Activated CD4-positive, alpha-beta memory T cell treated with anti-CD3 and anti-CD28 coated beads for 36 hours (primary cell): ENCODE results near the gene SLC25A6. TPM values are rescaled to one million over a fixed set of nuclear protein-coding genes. Genes with fewer than 3 reads are reported as not detected.
"Not testable (repeated sequence)": the region's sequence is repeated elsewhere in the genome, so short reads cannot be mapped to it uniquely, and the experiment has no call there.

ENCODE experiments used
- CTCF ChIA-PET: fragments of 350-600 bp; sonication (Branson Sonifier 250); formaldehyde crosslinking; loops from one replicate; lab custom pipeline; 2021; ENCODE audit warnings: antibody characterized with exemption, inconsistent platforms; lab: Charles Lee
- POLR2A ChIA-PET: fragments of 350-600 bp; sonication (Branson Sonifier 250); formaldehyde crosslinking; loops from one replicate; lab custom pipeline; 2021; ENCODE audit warnings: antibody characterized with exemption; lab: Charles Lee
- DNase-seq: peaks from one replicate; pipeline ENCODE4 v3.0.0-alpha.2; 2020
- H3K27ac Mint-ChIP-seq: one replicate; pipeline ENCODE4 v1.8.0; 2021; ENCODE audit warnings: mixed read lengths
- H3K27me3 Mint-ChIP-seq: one replicate; pipeline ENCODE4 v1.8.0; 2021; ENCODE audit warnings: mixed read lengths
- H3K36me3 Mint-ChIP-seq: one replicate; pipeline ENCODE4 v1.8.0; 2021; ENCODE audit warnings: mixed read lengths
- H3K4me1 Mint-ChIP-seq: one replicate; pipeline ENCODE4 v1.8.0; 2021; ENCODE audit warnings: low read depth, mixed read lengths
- H3K4me3 Mint-ChIP-seq: one replicate; pipeline ENCODE4 v1.8.0; 2021; ENCODE audit warnings: mild to moderate bottlenecking, mixed read lengths
- H3K9me3 Mint-ChIP-seq: one replicate; pipeline ENCODE4 v1.8.0; 2021; ENCODE audit warnings: mixed read lengths
- intact Hi-C: fragments of 100-400 bp; cut with micrococcal nuclease; formaldehyde crosslinking; loops from one replicate; pipeline ENCODE4 v1.15.1; 2023
- total RNA-seq, 2 experiments: library from RNA; stranded (reverse); gene quantifications; one replicate each; pipeline ENCODE4 v1.2.3, GENCODE V29; 2021

The SLC25A6 gene
- 100 to 1,000 TPM; 399 to 407 TPM for total RNA-seq

GRCh38 chrX:1391707-1392375 is at the start of gene SLC25A6:
Gene SLC25A6, minus strand, starts transcription at chrX:1392113. Its CDS starts 104 bp downstream, at chrX:1392009.
- intact Hi-C loops, result loop anchor here (1.0 to 10.0 kb wide), 11 partner anchors 61 to 1300 kb away; partner anchors contain the start of genes AKAP17A, CD99, CRLF2 and GTPBP6
- peak; percentile 100 for DNase-seq
- ChIA-PET POLR2A (no interaction called here), CTCF (no interaction called here)
- H3K27ac Mint-ChIP-seq, result peak within 1 kb of the TSS; percentile 96
- H3K36me3 Mint-ChIP-seq, result peaks cover 56% of the 10 kb centered on the region
- no peaks in the 10 kb centered on the region for H3K27me3 Mint-ChIP-seq
- H3K4me1 Mint-ChIP-seq, result peaks cover 57% of the 10 kb centered on the region
- no peaks in the 10 kb centered on the region for H3K9me3 Mint-ChIP-seq
- H3K4me3 Mint-ChIP-seq, result peak within 1 kb of the TSS; percentile 84

- peaks cover 60% of the 10 kb centered on the region for H3K36me3 Mint-ChIP-seq
- H3K27me3 Mint-ChIP-seq, result no peaks in the 10 kb centered on the region
- CTCF ChIA-PET, result no interaction called here
- no peak for DNase-seq
- H3K9me3 Mint-ChIP-seq, result peaks cover 24% of the 10 kb centered on the region
- no peak overlapping the region for H3K27ac Mint-ChIP-seq
- peaks cover 3% of the 10 kb centered on the region for H3K4me1 Mint-ChIP-seq
- POLR2A ChIA-PET, result no interaction called here
- no peak overlapping the region for H3K4me3 Mint-ChIP-seq
- intact Hi-C loops, result no loop called here
Measured at GRCh38 chrX:1440506-1440905, 48.6 kb upstream of the SLC25A6 start.

GRCh38 chrX:1435241-1435895 is 43.5 kb upstream of the SLC25A6 start:
- DNase-seq, result no peak
- H3K27ac Mint-ChIP-seq, result no peak overlapping the region
- H3K4me3 Mint-ChIP-seq, result no peak overlapping the region
- intact Hi-C loops, result no loop called here
- ChIA-PET CTCF (no interaction called here), POLR2A (no interaction called here)
- peaks cover 4% of the 10 kb centered on the region for H3K9me3 Mint-ChIP-seq
- H3K27me3 Mint-ChIP-seq, result no peaks in the 10 kb centered on the region
- no peaks in the 10 kb centered on the region for H3K4me1 Mint-ChIP-seq
- peaks cover 42% of the 10 kb centered on the region for H3K36me3 Mint-ChIP-seq

- peaks cover 41% of the 10 kb centered on the region for H3K36me3 Mint-ChIP-seq
- no peak overlapping the region for H3K4me3 Mint-ChIP-seq
- no peaks in the 10 kb centered on the region for H3K27me3 Mint-ChIP-seq
- peaks cover 4% of the 10 kb centered on the region for H3K9me3 Mint-ChIP-seq
- intact Hi-C loops, result no loop called here
- POLR2A ChIA-PET, result no interaction called here
- H3K27ac Mint-ChIP-seq, result no peak overlapping the region
- CTCF ChIA-PET, result no interaction called here
- no peak for DNase-seq
- H3K4me1 Mint-ChIP-seq, result no peaks in the 10 kb centered on the region
Measured at GRCh38 chrX:1434871-1435240, 42.9 kb upstream of the SLC25A6 start.

GRCh38 chrX:1433646-1434357 is 41.9 kb upstream of the SLC25A6 start:
- no peaks in the 10 kb centered on the region for H3K27me3 Mint-ChIP-seq
- H3K4me1 Mint-ChIP-seq, result no peaks in the 10 kb centered on the region
- peaks cover 4% of the 10 kb centered on the region for H3K9me3 Mint-ChIP-seq
- POLR2A ChIA-PET, result no interaction called here
- peaks cover 37% of the 10 kb centered on the region for H3K36me3 Mint-ChIP-seq
- CTCF ChIA-PET, result no interaction called here
- no peak overlapping the region for H3K27ac Mint-ChIP-seq
- no peak for DNase-seq
- intact Hi-C loops, result no loop called here
- H3K4me3 Mint-ChIP-seq, result no peak overlapping the region

GRCh38 chrX:1430451-1430850 is 38.5 kb upstream of the SLC25A6 start:
- POLR2A ChIA-PET, result no interaction called here
- CTCF ChIA-PET, result no interaction called here
- no peak overlapping the region for H3K27ac Mint-ChIP-seq
- H3K4me3 Mint-ChIP-seq, result no peak overlapping the region
- H3K4me1 Mint-ChIP-seq, result no peaks in the 10 kb centered on the region
- H3K27me3 Mint-ChIP-seq, result no peaks in the 10 kb centered on the region
- DNase-seq, result peak; percentile 42
- H3K36me3 Mint-ChIP-seq, result peaks cover 25% of the 10 kb centered on the region
- H3K9me3 Mint-ChIP-seq, result no peaks in the 10 kb centered on the region
- intact Hi-C loops, result no loop called here

GRCh38 chrX:1427756-1428155 is 35.8 kb upstream of the SLC25A6 start:
- ChIA-PET POLR2A (no interaction called here), CTCF (no interaction called here)
- no peaks in the 10 kb centered on the region for H3K4me1 Mint-ChIP-seq
- H3K4me3 Mint-ChIP-seq, result no peak overlapping the region
- intact Hi-C loops, result no loop called here
- H3K9me3 Mint-ChIP-seq, result peaks cover 12% of the 10 kb centered on the region
- peaks cover 45% of the 10 kb centered on the region for H3K36me3 Mint-ChIP-seq
- H3K27me3 Mint-ChIP-seq, result no peaks in the 10 kb centered on the region
- H3K27ac Mint-ChIP-seq, result no peak overlapping the region
- DNase-seq, result no peak

- Mint-ChIP-seq H3K36me3 (peaks cover 55% of the 10 kb centered on the region), H3K9me3 (peaks cover 24% of the 10 kb centered on the region)
- H3K27me3 Mint-ChIP-seq, intact Hi-C loops, H3K4me1 Mint-ChIP-seq, POLR2A ChIA-PET, DNase-seq, H3K27ac Mint-ChIP-seq, CTCF ChIA-PET, H3K4me3 Mint-ChIP-seq: not testable (repeated sequence)
Measured at GRCh38 chrX:1426321-1426720, 34.4 kb upstream of the SLC25A6 start.

- Mint-ChIP-seq H3K27me3 (no peaks in the 10 kb centered on the region), H3K4me1 (no peaks in the 10 kb centered on the region), H3K4me3 (no peak overlapping the region), H3K9me3 (peaks cover 24% of the 10 kb centered on the region), H3K36me3 (peaks cover 61% of the 10 kb centered on the region), H3K27ac (no peak overlapping the region)
- intact Hi-C loops, result no loop called here
- ChIA-PET CTCF (no interaction called here), POLR2A (no interaction called here)
- DNase-seq, result no peak
Measured at GRCh38 chrX:1425381-1425780, 33.5 kb upstream of the SLC25A6 start.

- no peaks in the 10 kb centered on the region for H3K4me1 Mint-ChIP-seq
- POLR2A ChIA-PET, result no interaction called here
- H3K36me3 Mint-ChIP-seq, result peaks cover 68% of the 10 kb centered on the region
- H3K27ac Mint-ChIP-seq, result no peak overlapping the region
- H3K27me3 Mint-ChIP-seq, result no peaks in the 10 kb centered on the region
- intact Hi-C loops, result no loop called here
- DNase-seq, result no peak
- peaks cover 24% of the 10 kb centered on the region for H3K9me3 Mint-ChIP-seq
- no peak overlapping the region for H3K4me3 Mint-ChIP-seq
- CTCF ChIA-PET, result no interaction called here
Measured at GRCh38 chrX:1424147-1424851, 32.4 kb upstream of the SLC25A6 start.

- ChIA-PET CTCF (no interaction called here), POLR2A (no interaction called here)
- H3K4me1 Mint-ChIP-seq, result no peaks in the 10 kb centered on the region
- no peaks in the 10 kb centered on the region for H3K27me3 Mint-ChIP-seq
- H3K9me3 Mint-ChIP-seq, result peaks cover 24% of the 10 kb centered on the region
- intact Hi-C loops, result no loop called here
- H3K4me3 Mint-ChIP-seq, result no peak overlapping the region
- no peak overlapping the region for H3K27ac Mint-ChIP-seq
- H3K36me3 Mint-ChIP-seq, result peaks cover 78% of the 10 kb centered on the region
- DNase-seq, result no peak
Measured at GRCh38 chrX:1423215-1423614, 31.3 kb upstream of the SLC25A6 start.

- Mint-ChIP-seq H3K27ac (no peak overlapping the region), H3K27me3 (no peaks in the 10 kb centered on the region), H3K9me3 (peaks cover 24% of the 10 kb centered on the region), H3K4me3 (no peak overlapping the region), H3K36me3 (peaks cover 74% of the 10 kb centered on the region), H3K4me1 (no peaks in the 10 kb centered on the region)
- intact Hi-C loops, result no loop called here
- no peak for DNase-seq
- POLR2A ChIA-PET, result no interaction called here
- CTCF ChIA-PET, result no interaction called here
Measured at GRCh38 chrX:1422135-1422465, 30.2 kb upstream of the SLC25A6 start.
